ENCODE data around the gene NTNG1.
"Not testable (repeated sequence)": the region's sequence is repeated elsewhere in the genome, so short reads cannot be mapped to it uniquely, and the experiment has no call there.

The NTNG1 gene

GRCh38 chr1:107145637-107146036, 4.8 kb downstream of the NTNG1 start:
- DNase-seq (ENCODE audit: low read depth) = no peak

GRCh38 chr1:107147843-107148242, 7.0 kb downstream of the NTNG1 start:
- DNase-seq (ENCODE audit: low read depth) = no peak

GRCh38 chr1:107149946-107150345, 9.1 kb downstream of the NTNG1 start:
- no peak for DNase-seq (ENCODE audit: low read depth)

- no peak for DNase-seq (ENCODE audit: low read depth)
These were observed 10.5 kb downstream of the NTNG1 start for GRCh38 chr1:107151295-107151694.

GRCh38 chr1:107152395-107152794, 11.6 kb downstream of the NTNG1 start:
- no peak for DNase-seq (ENCODE audit: low read depth)

- DNase-seq (ENCODE audit: low read depth) = no peak
These were observed 12.2 kb downstream of the NTNG1 start for GRCh38 chr1:107153014-107153413.

GRCh38 chr1:107158496-107158895, 17.7 kb downstream of the NTNG1 start:
- DNase-seq (ENCODE audit: low read depth) = no peak

- no peak for DNase-seq (ENCODE audit: low read depth)
These were observed 18.2 kb downstream of the NTNG1 start for GRCh38 chr1:107158991-107159390.

- DNase-seq (ENCODE audit: low read depth) = no peak
These were observed 21.9 kb downstream of the NTNG1 start for GRCh38 chr1:107162745-107163144.

- DNase-seq (ENCODE audit: low read depth) = not testable (repeated sequence)
These were observed 24.1 kb downstream of the NTNG1 start for GRCh38 chr1:107164901-107165300.

GRCh38 chr1:107169615-107170014, 28.8 kb downstream of the NTNG1 start:
- DNase-seq (ENCODE audit: low read depth) = no peak

GRCh38 chr1:107171333-107171732, 30.5 kb downstream of the NTNG1 start:
- no peak for DNase-seq (ENCODE audit: low read depth)

GRCh38 chr1:107172450-107173170, 31.8 kb downstream of the NTNG1 start:
- DNase-seq (ENCODE audit: low read depth) = no peak

GRCh38 chr1:107175102-107175909, 34.5 kb downstream of the NTNG1 start:
- DNase-seq (ENCODE audit: low read depth) = no peak

GRCh38 chr1:107181253-107181969, 40.6 kb downstream of the NTNG1 start:
- DNase-seq (ENCODE audit: low read depth) = no peak

GRCh38 chr1:107183011-107183410, 42.2 kb downstream of the NTNG1 start:
- no peak for DNase-seq (ENCODE audit: low read depth)

- DNase-seq (ENCODE audit: low read depth) = no peak
These were observed 44.0 kb downstream of the NTNG1 start for GRCh38 chr1:107184888-107185287.

GRCh38 chr1:107187399-107187798, 46.6 kb downstream of the NTNG1 start:
- DNase-seq (ENCODE audit: low read depth) = no peak

- DNase-seq (ENCODE audit: low read depth) = no peak
These were observed 47.3 kb downstream of the NTNG1 start for GRCh38 chr1:107188160-107188559.

- no peak for DNase-seq (ENCODE audit: low read depth)
These were observed 53.5 kb downstream of the NTNG1 start for GRCh38 chr1:107194380-107194779.

GRCh38 chr1:107195476-107195875, 54.6 kb downstream of the NTNG1 start:
- no peak for DNase-seq (ENCODE audit: low read depth)

GRCh38 chr1:107196973-107197562, 56.2 kb downstream of the NTNG1 start:
- DNase-seq (ENCODE audit: low read depth) = no peak

Measured in iris pigment epithelial cell (primary cell).